ENCODE measurements around the gene DEK.
"Not testable (repeated sequence)": the region's sequence is repeated elsewhere in the genome, so short reads cannot be mapped to it uniquely, and the experiment has no call there.

DEK gene

DNA sequence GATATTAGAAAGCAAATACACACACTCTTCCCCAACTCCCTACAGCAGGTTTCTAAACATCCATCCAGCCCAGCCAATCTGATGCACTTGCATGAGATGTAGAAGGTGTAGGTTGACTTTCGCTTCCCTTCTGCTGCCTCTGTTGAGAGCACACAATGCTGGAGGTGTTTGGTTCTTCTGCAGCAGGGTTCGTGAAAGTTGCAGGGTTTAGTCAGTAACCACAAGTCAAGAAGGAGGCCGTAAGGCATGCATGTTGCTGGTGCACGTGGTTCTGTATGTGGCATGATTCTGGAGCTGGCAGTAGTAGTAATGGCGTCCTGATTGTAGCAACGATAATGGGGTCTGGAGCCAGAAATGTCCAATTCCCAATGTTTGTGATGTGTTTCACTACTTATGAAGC is 53.0 kb downstream of the DEK start:
- DNase-seq (ENCODE audit: low spot score): no peak
- H3K27ac ChIP-seq: no peak overlapping the region
- no peak overlapping the region for H3K4me3 ChIP-seq
- TF ChIP-seq, protein P1, sequence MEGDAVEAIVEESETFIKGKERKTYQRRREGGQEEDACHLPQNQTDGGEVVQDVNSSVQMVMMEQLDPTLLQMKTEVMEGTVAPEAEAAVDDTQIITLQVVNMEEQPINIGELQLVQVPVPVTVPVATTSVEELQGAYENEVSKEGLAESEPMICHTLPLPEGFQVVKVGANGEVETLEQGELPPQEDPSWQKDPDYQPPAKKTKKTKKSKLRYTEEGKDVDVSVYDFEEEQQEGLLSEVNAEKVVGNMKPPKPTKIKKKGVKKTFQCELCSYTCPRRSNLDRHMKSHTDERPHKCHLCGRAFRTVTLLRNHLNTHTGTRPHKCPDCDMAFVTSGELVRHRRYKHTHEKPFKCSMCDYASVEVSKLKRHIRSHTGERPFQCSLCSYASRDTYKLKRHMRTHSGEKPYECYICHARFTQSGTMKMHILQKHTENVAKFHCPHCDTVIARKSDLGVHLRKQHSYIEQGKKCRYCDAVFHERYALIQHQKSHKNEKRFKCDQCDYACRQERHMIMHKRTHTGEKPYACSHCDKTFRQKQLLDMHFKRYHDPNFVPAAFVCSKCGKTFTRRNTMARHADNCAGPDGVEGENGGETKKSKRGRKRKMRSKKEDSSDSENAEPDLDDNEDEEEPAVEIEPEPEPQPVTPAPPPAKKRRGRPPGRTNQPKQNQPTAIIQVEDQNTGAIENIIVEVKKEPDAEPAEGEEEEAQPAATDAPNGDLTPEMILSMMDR (IDR thresholded peaks at IDR 0.05): no peak

DNA sequence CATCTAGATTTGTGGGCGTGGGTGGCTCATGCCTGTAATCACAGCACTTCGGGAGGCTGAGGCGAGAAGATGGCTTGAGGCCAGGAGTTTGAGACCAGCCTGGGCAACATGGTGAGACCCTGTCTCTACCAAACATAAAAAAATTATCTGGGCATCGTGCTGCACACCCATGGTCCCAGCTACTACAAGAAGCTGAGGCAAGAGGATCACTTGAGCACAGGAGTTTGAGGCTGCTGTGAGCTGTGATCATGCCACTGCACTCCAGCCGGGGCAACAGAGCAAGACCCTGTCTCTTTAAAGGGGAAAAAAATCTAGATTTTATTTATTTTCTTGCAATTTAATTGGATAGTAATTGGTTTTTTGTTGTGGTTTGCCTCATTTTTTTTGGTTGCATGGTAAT is 53.6 kb downstream of the DEK start:
- no peak overlapping the region for H3K4me3 ChIP-seq
- TF ChIP-seq, protein P1 (IDR thresholded peaks at IDR 0.05): no peak
- no peak overlapping the region for H3K27ac ChIP-seq
- no peak for DNase-seq (ENCODE audit: low spot score)

DNA sequence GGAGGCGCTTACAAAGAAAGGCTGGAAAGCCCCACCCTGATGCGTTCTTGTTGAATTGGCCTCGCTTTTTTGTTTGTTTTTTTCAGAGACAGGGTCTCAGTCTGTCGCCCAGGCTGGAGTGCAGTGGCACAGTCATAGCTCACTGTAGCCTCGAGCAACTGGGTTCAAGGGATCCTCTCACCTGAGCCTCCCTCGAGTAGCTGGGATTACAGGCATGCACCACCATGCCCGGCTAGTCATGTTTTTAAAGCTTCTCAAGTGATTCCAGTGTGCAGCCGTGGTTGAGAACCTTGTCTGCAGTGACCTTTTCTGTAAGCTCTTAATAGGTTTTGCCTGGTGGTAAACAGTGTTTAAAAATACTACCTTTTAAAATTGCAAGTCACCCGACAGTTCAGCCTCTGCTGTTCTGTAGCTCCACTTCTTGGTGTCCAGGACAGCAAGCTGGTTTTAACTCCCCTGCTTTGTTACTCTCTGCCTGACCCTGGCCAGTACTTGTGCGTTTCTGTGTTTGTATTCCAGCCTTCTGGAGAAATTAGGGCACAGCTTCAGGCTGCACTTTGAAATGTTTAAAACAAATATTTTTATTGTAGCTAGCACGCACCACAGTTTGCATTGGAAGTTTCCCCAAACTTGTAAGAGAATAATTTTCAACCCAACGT is 54.7 kb downstream of the DEK start:
- H3K27ac ChIP-seq: no peak overlapping the region

DNA sequence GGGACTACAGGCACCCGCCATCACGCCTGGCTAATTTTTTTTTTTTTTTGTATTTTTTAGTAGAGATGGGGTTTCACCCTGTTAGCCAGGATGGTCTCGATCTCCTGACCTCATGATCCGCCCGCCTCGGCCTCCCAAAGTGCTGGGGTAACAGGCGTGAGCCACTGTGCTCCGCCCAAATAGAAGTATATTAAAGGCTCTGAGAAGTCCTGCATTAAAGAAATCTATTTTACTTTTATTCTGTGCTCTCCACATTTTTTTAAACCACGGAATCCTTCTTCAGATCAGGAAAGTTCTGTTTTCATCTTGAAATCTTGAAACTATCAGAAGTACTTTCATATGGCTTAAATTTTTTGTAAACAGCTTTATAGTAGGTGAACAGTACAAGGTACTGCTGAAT is 55.6 kb downstream of the DEK start:
- DNase-seq (ENCODE audit: low spot score); H3K27ac ChIP-seq; H3K4me3 ChIP-seq: not testable (repeated sequence)

More for the DNA sequence above, 54.7 kb downstream of the DEK start:
- no peak overlapping the region for H3K4me3 ChIP-seq
- TF ChIP-seq, protein P1 (IDR thresholded peaks at IDR 0.05): no peak
- DNase-seq (ENCODE audit: low spot score): no peak

DNA sequence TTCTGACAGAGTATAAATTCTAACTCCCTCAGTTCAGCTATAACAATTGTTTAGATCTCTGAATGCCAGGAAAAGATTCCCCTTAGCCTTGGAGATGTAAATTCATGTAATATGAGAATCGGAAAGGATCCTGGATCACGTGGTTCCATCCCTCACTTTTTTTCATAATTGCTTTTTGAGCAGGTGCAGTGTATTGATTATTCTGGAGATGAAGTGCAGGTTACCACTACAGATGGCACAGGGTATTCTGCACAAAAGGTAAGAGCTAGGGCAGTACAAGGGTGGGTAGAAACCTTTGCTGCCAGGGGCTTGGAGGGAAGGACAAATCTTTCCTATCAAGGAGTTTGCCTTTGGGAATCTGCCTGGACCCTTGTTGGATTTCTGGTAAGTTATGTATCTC is 56.4 kb downstream of the DEK start:
- no peak for DNase-seq (ENCODE audit: low spot score)
- H3K4me3 ChIP-seq: no peak overlapping the region
- TF ChIP-seq, protein P1 (IDR thresholded peaks at IDR 0.05): no peak
- H3K27ac ChIP-seq: no peak overlapping the region

DNA sequence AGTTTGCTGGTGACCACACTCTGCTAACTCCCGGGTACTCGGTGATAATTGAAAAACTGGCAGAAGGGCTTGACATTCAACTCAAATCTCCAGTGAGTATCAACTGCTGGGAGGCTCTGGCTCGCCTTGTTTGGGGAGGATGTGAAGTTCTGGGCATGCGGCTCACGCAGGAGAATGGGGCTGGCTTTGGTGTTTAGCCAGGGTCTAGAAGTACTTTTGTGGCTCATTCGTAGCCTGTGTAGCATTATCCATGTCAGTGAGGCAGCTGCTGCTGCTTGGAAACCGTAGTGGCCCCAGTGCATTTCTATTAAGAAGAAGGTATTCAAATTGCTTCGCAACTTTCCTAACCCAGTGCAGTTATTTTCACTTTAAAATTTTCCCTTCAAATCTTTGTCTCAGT is 56.9 kb downstream of the DEK start:
- TF ChIP-seq, protein P1 (IDR thresholded peaks at IDR 0.05): no peak
- DNase-seq (ENCODE audit: low spot score): no peak
- Histone ChIP-seq H3K4me3 (no peak overlapping the region), H3K27ac (no peak overlapping the region)

DNA sequence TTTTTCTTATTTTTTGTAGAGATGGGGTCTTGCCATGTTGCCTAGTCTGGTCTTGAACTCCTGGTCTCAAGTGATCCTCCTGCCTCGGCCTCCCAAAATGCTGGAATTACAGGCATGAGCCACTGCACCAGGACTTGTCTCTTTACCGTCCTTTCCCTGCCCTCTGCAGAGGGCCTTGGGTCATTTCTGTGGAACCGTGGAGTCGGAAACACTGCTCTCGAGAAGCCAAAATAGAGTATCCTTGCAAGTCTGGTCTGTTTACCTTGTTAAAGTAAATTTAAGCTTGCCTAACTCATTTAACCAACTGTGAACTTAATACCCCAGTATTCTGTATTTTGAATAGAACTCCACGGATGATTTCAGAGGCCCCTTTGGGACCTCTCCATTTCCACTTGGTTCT is 57.7 kb downstream of the DEK start:
- Histone ChIP-seq H3K27ac (no peak overlapping the region), H3K4me3 (no peak overlapping the region)
- DNase-seq (ENCODE audit: low spot score): no peak
- TF ChIP-seq, protein P1 (IDR thresholded peaks at IDR 0.05): no peak

Data from coronary artery (tissue), 2 donors.